Measurements from ENCODE around the gene DISC1. TPM values are rescaled to one million over a fixed set of nuclear protein-coding genes. Genes with fewer than 3 reads are reported as not detected.

The DISC1 gene
- total and polyA plus RNA-seq, 2 donors (not counting 1 experiment from before 2014, with no cell fraction given) = 2.0 to 4.3 TPM

GRCh38 chr1:231822041-231822440 is 195.5 kb downstream of the DISC1 start:
- TF ChIP-seq EZH2 (IDR thresholded peaks at IDR 0.05; ENCODE audit: low read length, missing control alignments) = no peak
- TF ChIP-seq, protein P1, sequence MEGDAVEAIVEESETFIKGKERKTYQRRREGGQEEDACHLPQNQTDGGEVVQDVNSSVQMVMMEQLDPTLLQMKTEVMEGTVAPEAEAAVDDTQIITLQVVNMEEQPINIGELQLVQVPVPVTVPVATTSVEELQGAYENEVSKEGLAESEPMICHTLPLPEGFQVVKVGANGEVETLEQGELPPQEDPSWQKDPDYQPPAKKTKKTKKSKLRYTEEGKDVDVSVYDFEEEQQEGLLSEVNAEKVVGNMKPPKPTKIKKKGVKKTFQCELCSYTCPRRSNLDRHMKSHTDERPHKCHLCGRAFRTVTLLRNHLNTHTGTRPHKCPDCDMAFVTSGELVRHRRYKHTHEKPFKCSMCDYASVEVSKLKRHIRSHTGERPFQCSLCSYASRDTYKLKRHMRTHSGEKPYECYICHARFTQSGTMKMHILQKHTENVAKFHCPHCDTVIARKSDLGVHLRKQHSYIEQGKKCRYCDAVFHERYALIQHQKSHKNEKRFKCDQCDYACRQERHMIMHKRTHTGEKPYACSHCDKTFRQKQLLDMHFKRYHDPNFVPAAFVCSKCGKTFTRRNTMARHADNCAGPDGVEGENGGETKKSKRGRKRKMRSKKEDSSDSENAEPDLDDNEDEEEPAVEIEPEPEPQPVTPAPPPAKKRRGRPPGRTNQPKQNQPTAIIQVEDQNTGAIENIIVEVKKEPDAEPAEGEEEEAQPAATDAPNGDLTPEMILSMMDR (conservative IDR thresholded peaks at IDR 0.05 in 1 of 2, IDR thresholded peaks at IDR 0.05 in 1 of 2; ENCODE audit: low read depth in 1 of 2, low read length in 2 of 2) = no peak

DNA sequence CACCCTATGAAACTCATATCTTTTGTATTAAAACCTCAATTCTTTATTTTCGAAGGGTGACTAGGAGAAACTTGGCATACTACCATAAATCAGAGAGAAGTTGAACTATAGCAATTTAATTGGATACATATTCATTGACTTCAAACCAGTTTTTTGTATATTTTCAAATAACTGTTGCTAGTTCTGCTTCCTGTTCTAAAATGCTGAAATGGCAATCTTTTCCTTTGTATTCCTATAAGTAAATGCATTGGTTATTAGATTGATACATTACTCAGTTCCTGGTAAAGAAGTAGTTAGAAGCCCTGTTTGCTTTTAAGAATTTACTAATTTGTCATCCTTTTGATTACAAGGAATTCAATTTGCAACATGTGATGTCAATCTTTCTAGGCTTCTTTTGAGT is 200.0 kb downstream of the DISC1 start:
- no peak overlapping the region for H3K9ac ChIP-seq (ENCODE audit: insufficient read depth, low read length)
- H3K4me3 ChIP-seq (replicated peaks in 1 of 4; ENCODE audit: control extremely low read depth in 1 of 4, insufficient read depth in 1 of 4, low read depth in 3 of 4, low read length in 4 of 4) = no peak overlapping the region
- no peaks in the 10 kb centered on the region for H3K79me2 ChIP-seq (ENCODE audit: control insufficient read depth, insufficient read depth, low read length)
- no peak for DNase-seq (ENCODE audit: low read depth in 2 of 2)
- H4K20me1 ChIP-seq (ENCODE audit: control insufficient read depth, extremely low read depth, insufficient read depth, low read length) = no peaks in the 10 kb centered on the region
- no peaks in the 10 kb centered on the region for H3K36me3 ChIP-seq (ENCODE audit: control insufficient read depth, insufficient read depth, low read length)
- no peak overlapping the region for H2AFZ ChIP-seq (ENCODE audit: low read length)
- no peak overlapping the region for H3K27ac ChIP-seq (ENCODE audit: insufficient read depth, low read length)
- no peaks in the 10 kb centered on the region for H3K27me3 ChIP-seq (ENCODE audit: control insufficient read depth, insufficient read depth, low read length)
- TF ChIP-seq EZH2 (IDR thresholded peaks at IDR 0.05; ENCODE audit: low read length, missing control alignments) = no peak
- TF ChIP-seq, protein P1 (conservative IDR thresholded peaks at IDR 0.05 in 1 of 2, IDR thresholded peaks at IDR 0.05 in 1 of 2; ENCODE audit: low read depth in 1 of 2, low read length in 2 of 2) = no peak
- peaks cover 9% of the 10 kb centered on the region for H3K4me1 ChIP-seq (ENCODE audit: control insufficient read depth, extremely low read depth, insufficient read depth, low read length)
- no peak overlapping the region for H3K4me2 ChIP-seq (ENCODE audit: extremely low read depth, insufficient read depth, low read length)
- no peaks in the 10 kb centered on the region for H3K9me3 ChIP-seq (ENCODE audit: control insufficient read depth, insufficient read depth, low read depth, low read length)

More at GRCh38 chr1:231822041-231822440, 195.5 kb downstream of the DISC1 start:
- Histone ChIP-seq H3K4me3 (replicated peaks in 1 of 4; ENCODE audit: control extremely low read depth in 1 of 4, insufficient read depth in 1 of 4, low read depth in 3 of 4, low read length in 4 of 4) (no peak overlapping the region), H3K27ac (ENCODE audit: insufficient read depth, low read length) (no peak overlapping the region), H4K20me1 (ENCODE audit: control insufficient read depth, extremely low read depth, insufficient read depth, low read length) (no peaks in the 10 kb centered on the region), H3K36me3 (ENCODE audit: control insufficient read depth, insufficient read depth, low read length) (no peaks in the 10 kb centered on the region), H3K79me2 (ENCODE audit: control insufficient read depth, insufficient read depth, low read length) (no peaks in the 10 kb centered on the region), H3K9ac (ENCODE audit: insufficient read depth, low read length) (no peak overlapping the region), H3K4me1 (ENCODE audit: control insufficient read depth, extremely low read depth, insufficient read depth, low read length) (no peaks in the 10 kb centered on the region), H3K4me2 (ENCODE audit: extremely low read depth, insufficient read depth, low read length) (no peak overlapping the region), H3K9me3 (ENCODE audit: control insufficient read depth, insufficient read depth, low read depth, low read length) (no peaks in the 10 kb centered on the region), H3K27me3 (ENCODE audit: control insufficient read depth, insufficient read depth, low read length) (no peaks in the 10 kb centered on the region), H2AFZ (ENCODE audit: low read length) (no peak overlapping the region)
- no peak for DNase-seq (ENCODE audit: low read depth in 2 of 2)

DNA sequence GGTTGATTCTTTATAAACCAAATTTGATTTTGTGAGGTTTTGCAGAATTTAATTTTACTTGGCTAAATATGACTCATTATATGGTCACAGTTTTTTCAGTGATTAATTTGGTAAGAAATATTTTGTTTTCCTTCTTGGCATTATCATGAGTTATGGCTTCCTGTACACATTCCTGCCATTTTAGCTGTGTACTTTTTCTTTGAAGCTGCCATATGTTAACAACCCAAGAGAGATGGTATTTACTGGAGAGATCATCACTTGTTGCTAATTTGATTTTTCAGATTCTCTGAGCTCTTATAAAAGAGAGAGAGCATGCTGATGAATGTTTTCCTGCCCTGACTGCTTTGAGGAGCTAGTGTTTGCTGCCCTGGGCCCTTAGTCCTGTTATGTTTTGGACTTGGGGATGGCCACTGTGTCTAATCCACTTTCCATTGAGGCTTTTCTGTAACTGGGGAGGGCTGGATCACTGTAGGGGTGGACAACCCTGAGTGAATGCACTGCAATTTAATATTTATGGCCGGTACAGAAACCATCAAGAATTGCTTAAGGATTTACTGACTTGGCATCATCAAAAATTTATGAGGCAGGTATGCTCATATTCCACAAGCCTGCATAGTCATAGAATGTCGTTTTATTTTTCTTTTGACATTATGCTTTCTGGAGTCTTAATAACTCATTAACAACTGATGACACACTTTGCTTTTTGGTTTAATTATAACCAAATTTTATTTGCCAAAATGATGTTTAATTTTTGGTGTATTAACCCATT is 200.9 kb downstream of the DISC1 start:
- peak overlapping the region; percentile 76 for H3K27ac ChIP-seq (ENCODE audit: insufficient read depth, low read length)
- no peaks in the 10 kb centered on the region for H3K36me3 ChIP-seq (ENCODE audit: control insufficient read depth, insufficient read depth, low read length)
- DNase-seq (ENCODE audit: low read depth in 2 of 2) = peak; percentile 53 to 96
- H3K79me2 ChIP-seq (ENCODE audit: control insufficient read depth, insufficient read depth, low read length) = no peaks in the 10 kb centered on the region
- H2AFZ ChIP-seq (ENCODE audit: low read length) = no peak overlapping the region
- no peaks in the 10 kb centered on the region for H4K20me1 ChIP-seq (ENCODE audit: control insufficient read depth, extremely low read depth, insufficient read depth, low read length)
- no peaks in the 10 kb centered on the region for H3K9me3 ChIP-seq (ENCODE audit: control insufficient read depth, insufficient read depth, low read depth, low read length)
- TF ChIP-seq, protein P1 (conservative IDR thresholded peaks at IDR 0.05 in 1 of 2, IDR thresholded peaks at IDR 0.05 in 1 of 2; ENCODE audit: low read depth in 1 of 2, low read length in 2 of 2) = no peak
- no peak for TF ChIP-seq EZH2 (IDR thresholded peaks at IDR 0.05; ENCODE audit: low read length, missing control alignments)
- H3K4me2 ChIP-seq (ENCODE audit: extremely low read depth, insufficient read depth, low read length) = peak overlapping the region; percentile 68
- no peak overlapping the region for H3K4me3 ChIP-seq (replicated peaks in 1 of 4; ENCODE audit: control extremely low read depth in 1 of 4, insufficient read depth in 1 of 4, low read depth in 3 of 4, low read length in 4 of 4)
- H3K27me3 ChIP-seq (ENCODE audit: control insufficient read depth, insufficient read depth, low read length) = no peaks in the 10 kb centered on the region
- no peak overlapping the region for H3K9ac ChIP-seq (ENCODE audit: insufficient read depth, low read length)
- peaks cover 9% of the 10 kb centered on the region for H3K4me1 ChIP-seq (ENCODE audit: control insufficient read depth, extremely low read depth, insufficient read depth, low read length)

Measured in fibroblast of lung (primary cell).